NCI-H345 treated with DMSO at 0.1 percent for 48 hours (cell line): Measurements from ENCODE around the gene KAT2B.

Source experiments
- DNase-seq: peaks from one replicate; lab custom pipeline; 2025; ENCODE audit not compliant: unreplicated experiment; lab: John Stamatoyannopoulos, UW

KAT2B gene

DNA sequence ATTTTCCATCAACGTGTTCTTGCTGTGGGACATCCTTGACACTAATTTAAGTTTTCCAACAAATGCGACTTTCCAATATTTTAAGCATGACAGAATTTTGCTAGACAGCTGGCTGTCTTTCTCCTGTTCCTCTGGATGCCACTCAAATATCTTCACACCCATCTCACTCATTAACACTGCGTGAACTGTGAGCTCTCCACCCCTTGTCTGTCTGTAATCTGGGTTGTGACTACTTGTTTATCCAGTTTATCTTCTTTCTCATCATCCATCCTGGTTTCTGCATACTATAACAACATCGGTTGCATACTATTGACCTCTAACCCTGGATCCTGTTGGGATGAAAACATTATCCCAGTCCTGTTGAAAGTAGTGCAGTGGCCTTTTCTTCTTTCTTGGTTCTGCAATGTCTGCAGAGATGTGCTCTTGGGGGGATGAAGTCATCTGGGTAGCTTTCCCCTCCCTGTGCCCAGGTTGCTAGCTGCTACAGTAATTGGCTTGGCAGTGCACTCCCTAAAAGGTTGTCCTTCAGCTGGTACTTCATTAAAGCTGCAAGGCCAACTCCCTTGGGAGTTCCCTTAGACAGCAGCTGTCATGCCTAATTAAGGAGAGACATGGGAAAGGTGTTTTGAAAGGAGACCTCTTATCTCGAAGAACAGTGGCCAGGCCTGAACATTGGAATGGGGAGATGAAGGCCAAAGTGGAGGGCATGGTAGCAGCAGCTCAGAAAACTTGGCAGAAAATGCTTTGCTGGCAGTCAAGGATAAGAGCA is 24.7 kb downstream of the KAT2B start:
- DNase-seq = no peak

DNA sequence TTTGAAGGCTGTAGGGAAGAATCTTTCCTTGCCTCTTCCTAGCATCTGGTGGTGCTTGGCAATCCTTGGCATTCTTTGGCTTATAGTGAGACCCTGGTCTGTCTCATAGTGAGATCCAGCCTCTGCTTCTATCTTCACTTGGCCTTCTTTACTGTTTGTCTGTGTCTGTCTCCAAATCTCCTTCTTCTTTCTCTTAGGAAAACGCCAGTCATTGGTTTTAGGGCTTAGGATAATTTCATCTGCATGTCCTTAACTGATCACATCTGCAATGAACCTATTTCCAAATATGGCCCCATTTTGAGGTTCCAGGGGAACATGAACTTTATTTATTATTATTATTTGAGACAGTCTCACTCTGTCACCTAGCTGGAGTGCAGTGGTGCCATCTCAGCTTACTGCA is 25.8 kb downstream of the KAT2B start:
- DNase-seq = no peak

DNA sequence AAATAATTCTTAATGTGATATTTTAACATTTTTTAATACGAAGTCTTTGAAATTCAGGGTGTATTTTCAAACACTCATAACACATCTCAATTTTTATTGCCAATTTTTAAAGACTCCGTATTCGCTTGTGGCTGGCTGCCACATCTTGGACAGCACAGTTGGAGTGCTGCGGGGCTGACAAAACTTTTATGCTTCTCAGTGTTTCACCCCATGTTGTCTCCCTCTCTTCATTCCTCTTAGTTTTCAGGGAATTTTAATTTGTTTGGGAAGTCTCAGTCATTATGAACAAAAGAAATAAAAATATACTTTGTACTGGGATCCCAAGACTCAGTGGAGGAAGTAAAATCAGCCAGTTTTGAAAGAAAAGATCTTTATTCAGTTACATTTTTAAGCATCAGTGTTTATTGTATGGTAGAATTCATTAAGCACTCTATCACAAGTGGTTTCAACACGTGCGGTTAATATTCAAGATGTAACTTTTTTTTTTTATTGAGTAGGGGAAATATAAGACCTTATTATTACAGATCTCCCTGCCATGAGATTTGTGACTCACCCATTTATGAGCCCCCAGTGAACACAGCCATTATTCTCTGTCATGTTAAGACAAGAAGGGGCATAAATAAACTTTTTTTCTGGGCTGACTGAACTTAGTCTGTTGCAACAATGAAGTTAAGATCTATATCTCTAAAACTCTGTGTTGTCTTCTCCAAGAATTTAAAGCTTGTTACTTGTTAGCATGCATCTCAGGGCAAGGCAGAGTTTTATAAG is 26.8 kb downstream of the KAT2B start:
- DNase-seq = no peak

DNA sequence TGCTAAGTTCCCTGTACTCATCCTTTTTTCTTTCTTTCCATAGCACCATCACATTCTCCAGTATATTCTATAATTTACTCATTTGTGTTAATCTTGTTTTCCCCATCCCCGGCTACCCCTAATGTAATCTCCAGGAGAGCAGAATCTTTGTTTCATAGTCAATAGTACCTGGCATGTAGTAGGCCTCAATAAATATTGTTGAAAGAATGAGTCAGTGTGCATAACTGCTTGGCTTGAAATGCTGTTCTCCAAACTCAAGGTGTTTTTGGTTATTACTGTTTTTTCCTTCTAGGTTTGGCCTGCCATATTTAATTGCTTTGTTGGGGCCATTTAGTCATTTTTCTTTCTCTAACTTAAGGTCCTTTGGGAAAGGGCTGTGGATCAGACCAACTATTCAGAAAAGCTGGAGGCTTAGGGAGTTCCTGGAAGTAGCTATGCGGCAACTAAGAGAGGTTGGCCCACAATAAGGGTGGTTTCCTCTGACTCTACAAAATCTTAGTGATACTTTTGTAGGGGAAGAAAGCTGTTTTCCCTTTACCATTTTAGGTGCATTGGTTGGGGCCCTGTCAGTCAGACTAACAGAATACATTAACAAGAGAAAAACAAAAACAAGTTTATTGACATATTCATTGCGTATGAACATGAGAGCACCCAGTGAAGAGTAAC is 28.4 kb downstream of the KAT2B start:
- DNase-seq = no peak

DNA sequence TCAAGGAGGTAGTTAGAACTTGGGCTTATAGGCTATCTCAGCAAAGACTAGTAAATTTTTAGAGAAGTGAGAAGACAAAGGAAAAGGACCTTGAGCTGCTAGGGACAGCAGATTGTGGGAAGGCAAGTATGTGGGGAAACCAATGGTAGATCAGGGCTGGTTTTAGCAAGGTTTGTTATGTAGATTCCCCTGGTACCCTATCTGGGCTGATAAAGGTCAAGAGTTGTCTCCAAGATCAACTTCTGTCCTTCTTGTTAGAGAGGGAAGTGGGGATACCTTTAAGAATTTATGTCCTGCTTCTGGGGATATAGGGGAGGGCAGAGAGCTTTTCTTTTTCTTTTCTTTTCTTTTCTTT is 28.9 kb downstream of the KAT2B start:
- no peak for DNase-seq

DNA sequence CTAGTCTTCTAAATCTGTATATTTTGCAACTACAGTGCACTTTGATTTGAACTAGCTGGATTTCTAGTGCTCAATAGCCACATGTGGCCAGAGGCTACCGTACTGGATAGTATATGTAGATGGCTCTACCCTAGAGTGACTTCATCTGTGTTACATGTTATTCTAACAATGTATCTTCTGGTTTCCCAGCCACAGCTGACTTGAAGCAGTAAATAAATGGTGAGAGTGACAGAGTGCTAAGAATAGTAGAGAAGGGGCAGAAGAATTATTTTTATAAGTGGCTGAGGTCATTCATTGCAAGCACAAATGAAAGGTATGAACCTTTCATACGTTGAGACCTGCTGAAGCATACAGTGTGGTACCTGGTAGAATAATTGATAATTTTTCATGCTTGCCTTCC is 30.9 kb downstream of the KAT2B start:
- DNase-seq = no peak

DNA sequence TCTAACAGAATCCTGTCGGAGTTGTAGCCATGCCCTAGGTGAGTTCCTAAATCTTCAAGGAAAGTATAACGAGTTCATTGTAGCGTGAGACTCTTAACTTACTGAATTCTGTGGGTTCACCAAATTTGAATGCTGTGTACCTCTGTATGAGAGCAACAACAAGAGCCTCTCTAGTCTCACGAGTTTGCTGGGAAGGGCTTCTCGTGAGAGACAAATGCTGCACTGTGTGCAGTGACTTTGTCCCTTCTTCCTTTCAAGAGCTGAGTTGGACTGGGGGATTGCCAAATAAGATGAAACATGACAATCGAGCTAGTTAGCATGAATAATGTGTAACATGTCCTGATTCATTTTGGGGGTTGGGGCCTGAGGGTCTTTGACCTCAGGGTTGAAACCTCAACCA is 32.2 kb downstream of the KAT2B start:
- DNase-seq = no peak

DNA sequence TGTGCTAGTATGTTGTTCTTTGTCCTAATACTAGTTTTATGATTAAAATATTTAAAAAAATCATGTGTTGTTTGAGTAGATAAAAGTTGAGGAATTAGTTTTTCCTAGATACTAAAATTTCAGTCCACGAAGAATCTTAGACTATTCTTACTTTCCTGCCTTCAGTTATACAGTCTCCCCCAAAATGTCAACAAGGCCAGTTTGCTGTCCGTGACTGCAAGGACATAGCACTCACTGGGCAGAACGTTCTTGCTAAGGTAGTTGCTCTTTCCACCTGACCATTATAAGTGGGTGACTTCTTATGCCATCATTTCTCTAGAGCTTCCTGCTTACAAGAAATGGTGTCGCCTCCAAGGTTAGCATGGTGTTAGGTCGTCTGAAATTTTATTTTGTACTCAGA is 32.8 kb downstream of the KAT2B start:
- DNase-seq = no peak

DNA sequence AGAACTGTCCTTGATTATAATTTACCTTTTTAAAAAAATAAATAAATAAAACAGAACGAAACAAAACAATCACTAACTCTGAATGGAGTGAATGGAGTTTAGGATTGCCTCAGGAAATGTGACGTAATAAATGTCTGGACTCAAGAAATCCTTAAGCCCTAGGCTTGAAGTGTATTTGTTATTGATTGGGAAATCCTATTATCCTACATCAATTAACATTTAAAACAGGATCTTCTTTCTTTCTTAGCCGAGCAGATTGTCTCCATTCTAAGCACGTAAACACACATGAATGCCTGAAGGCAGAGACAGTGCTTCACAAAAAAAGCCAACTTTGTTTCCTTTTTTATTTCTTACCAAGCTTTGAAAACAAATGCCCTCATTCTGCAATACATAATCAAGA is 33.4 kb downstream of the KAT2B start:
- no peak for DNase-seq

DNA sequence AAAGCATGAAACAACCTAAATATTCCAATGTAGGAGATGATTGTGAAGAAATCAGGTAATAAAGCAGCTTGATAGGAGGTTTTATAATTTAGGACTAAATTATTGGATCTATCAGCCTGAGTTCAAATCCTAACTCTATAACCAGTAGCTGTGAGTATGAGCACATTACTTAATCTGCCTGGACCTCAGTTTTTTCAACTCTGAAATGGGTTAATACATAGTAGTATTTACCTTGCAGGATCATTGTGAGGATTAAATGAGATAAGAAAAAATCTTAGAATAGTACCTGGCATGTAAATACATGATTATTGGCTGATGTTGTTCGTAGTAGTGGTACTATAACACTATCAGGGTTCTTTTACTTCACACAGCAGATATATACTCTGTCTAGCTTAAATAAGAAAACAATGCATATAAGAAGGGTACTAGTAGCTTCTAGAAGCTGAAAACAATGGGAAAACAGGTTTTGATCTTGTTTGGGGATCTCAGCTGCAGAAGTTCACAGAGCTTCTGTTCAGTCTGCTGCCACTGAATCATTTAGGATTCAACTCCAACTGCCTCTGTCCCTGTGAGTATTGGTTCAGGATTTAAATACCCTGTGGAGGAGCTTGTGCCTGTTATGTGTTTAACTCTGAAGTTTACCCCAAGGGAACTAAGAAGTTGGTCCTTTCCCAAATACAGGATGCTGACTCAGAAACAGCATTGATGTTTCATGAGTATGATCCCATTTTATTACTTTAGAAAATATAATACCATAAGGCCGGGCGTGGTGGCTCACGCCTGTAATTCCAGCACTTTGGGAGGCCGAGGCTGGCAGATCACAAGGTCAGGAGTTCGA is 34.2 kb downstream of the KAT2B start:
- DNase-seq = no peak

DNA sequence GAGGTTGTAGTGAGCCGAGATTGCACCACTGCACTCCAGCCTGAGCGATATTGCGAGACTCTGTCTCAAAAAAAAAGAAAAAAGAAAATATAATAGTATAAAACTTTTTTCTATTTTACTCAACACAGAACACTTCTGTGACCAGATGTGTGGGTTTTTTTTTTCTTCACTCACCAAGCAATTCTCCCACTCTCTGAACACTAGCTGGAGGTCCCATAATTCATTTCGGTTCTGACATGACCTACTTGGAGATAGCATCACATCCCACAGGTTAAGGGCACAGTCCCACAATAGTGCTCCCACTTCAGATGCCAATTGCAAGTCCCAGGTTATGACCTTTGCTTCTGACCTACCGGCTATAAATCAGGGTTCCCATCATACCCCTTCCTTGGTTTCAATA is 35.0 kb downstream of the KAT2B start:
- no peak for DNase-seq

DNA sequence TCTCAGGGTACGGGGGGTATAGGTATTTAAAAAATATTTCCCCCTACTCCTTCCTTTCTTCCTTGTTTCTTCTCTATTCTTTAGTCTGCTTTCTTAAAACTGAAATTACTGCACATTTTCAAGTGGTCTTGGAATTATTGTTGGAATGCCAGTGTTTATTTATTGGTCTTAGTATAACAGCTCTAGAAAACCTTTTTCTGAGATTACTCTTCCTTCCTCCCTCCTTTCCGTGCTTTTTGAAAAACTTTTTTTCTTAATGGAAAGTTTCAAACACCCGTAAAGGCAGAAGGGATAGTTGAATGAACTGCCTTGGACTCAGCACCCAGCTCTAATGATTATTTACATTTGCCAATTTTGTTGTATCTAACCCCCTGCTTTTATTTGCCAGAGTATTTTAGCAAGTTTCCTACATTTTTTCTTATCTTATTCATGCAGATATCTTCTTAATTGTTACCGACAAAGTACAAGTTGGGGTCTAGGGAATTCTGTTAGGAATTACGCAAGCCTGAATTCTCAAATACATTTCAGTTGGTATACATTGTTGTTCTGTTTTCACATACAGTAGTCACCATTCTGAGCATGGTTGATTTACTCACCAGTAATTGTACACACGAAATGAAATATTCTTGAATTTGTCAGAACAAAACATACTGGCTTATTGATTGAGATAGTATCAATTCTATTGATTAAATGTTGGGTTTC is 36.2 kb downstream of the KAT2B start:
- DNase-seq = no peak

DNA sequence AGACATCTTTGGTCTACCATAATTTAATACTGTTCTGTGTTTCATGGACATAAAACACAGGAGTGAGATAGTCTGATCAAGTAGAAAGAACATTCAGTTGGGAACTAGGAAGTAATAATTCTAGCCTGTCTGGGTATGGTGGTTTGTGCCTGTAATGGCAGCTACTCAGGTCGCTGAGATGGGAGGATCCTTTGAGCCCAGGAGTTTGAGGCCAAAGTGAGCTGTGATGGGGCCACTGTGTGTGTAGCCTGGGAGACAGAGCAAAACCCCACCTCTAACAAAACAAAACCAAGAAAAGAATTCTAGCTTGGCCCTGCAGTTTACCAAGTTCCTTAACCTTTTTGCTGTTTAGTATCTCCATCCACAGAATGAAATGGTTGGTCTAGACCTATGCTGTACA is 36.8 kb downstream of the KAT2B start:
- DNase-seq = no peak

DNA sequence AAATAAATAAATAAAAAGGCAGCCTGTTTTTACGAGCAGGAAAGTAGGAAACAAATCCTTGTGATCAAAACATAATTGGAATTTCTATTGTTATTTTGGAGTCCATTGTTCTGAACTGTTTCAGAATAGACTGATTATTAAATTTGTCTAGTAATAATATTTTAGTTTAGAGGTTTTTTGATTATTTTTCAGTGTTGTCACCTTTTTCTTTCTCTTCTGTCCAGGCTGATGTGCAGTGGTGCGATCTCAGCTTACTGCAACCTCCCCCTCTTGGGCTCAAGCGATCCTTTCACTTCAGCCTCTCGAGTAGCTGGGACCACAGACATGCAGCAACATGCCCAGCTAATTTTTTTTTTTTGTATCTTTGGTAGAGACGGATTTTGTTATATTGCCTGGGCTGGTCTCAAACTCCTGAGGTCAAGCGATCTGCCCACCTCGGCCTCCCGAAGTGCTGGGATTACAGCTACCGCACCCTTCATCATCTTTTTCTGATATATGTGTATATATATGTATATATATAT is 38.0 kb downstream of the KAT2B start:
- DNase-seq = no peak

DNA sequence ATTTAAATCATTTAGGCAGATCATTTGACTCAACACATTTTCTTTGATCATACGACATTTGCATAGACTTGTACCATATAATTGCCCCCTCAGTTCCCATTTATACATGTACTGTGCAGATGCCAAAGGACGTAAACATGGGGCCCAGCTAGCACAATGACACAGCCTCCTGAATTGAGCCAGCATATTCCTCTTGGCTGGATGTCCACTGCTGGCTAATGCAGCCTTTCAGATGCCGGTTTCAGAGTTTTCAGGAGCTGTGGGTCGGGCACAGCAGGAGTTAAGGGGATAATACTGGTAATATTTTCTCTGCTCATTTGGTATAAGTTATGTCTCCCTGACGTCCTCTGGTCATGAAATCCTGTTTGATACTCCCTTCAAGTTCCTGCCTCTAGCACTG is 39.4 kb downstream of the KAT2B start:
- DNase-seq = no peak

DNA sequence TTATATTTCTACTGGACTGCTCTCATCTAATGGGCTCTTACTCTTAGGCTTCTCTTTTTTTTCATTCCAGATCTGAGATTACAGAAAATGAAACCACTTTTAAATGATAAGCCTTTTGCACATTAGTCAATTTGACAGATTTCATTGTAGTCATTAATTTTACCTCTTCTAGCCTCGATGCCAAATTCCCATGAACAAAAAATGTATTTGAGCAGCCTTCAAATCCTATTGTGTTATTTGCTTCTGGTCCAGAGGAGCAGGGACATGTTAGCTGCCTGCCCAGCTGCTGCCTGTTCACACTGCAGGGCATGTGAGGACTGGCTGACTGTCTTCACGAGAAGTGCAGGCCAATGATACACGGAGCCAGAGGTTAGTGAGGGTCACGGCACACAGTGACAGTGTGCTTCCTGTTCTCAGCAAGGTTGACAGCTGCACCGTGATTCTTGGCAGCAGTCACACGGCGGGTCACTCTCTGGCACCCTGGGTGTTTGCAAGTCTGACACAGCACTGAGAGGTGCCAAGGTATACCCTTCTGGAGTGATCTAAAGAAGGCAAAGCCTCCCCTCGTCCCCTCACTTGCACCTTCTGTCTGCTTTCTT is 40.8 kb downstream of the KAT2B start:
- DNase-seq = no peak

DNA sequence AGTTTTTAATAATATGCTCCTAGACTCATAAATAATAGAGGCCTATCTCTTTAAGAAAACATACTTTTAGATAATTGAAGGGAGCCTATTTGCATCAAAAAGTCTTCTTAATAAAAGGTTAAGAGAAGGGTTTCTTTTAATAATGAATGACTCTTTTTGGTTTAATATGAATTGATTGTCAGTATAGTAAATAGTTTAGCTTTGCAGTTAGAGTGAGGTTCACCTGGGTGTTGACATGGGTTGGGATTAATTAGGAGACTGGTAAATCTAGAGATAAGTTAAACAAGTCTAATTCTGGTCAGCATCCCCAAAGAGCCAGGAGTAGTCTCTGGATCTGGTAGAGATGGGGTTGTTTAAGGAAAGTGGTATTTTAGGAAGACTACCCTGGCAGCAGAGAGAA is 43.0 kb downstream of the KAT2B start:
- DNase-seq = no peak

DNA sequence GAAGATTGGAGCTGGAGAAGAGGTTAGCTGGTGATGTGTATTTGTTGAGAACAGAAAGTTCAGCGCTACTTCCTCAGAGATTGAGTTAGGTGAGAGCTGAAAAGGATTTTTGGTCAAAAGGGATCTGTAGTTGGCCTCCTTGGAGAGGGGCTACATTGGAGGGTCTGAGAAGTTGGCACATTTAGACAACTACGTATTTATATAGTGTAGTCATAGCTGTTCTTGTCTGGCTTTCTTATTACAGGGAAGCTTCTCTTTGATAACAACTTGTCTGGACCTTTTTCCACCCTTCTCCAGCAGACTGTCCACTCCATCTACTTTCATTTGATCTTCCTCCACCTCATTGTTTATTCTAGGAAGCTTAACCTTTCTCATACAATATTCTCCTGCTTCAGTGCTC is 43.7 kb downstream of the KAT2B start:
- no peak for DNase-seq

DNA sequence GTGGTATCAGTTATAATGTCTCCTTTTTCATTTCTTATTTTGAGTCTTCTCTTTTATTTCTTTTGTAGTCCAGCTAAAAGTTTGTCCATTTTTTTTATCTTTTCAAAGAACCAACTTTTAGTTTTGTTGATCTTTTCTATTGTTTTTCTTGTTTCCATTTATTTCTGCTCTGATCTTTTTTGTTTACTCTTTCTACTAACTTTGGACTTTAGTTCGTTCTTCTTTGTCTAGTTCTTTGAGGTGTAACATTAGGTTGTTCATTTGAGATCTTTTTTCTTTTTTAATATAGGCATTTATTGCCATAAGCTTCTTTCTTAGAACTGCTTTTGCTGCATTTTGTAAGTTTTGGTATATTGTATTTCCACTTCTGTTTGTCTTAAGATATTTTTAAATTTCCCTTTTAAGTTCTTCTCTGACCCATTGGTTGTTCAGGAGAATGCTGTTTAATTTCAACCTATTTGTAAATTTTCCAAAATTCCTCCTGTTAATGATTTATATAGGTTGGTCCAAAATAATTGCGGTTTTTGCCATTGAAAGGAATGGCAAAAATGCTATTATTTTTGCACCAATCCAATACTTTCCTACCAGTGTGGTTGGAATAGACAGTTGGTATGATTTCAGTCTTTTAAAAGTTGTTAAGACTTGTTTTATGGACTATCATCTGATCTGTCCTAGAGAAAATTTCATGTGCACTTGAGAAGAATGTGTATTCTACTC is 51.2 kb downstream of the KAT2B start:
- DNase-seq = no peak

DNA sequence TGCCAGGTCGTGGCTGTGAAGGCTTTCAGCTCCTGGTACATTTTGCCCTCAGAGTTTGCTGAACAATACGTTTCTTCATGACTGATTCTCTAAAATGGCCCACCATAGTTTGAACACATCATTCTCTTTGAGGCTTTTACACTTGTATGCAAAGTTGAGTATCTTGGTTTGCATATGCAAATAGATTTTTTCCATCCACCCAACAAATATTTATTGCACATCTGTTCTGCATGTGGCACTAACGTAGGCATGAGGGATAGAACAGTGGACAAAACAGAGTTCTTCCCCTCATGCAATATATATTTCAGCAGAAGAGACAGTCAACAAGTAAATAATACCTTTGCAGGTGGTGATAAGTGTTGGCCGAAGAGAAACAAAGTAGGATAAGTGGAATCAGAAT is 55.2 kb downstream of the KAT2B start:
- DNase-seq = no peak
